M059J (cell line): ENCODE results near the gene NOTCH4. TPM values are rescaled to one million over a fixed set of nuclear protein-coding genes. Genes with fewer than 3 reads are reported as not detected.
A peak's percentile ranks its signal among the peaks of the same experiment; 100 is the strongest.
"Not testable (repeated sequence)": the region's sequence is repeated elsewhere in the genome, so short reads cannot be mapped to it uniquely, and the experiment has no call there.

Experiments
- DNase-seq: peaks from one replicate; pipeline ENCODE4 v3.0.0-alpha.2; 2012; ENCODE audit warnings: low read depth
- total RNA-seq: library from RNA; depleted of rRNA; stranded (reverse); fragments of >200 nt; shearing (Covaris generic); gene quantifications from 2 replicates; pipeline ENCODE4 v1.2.3, GENCODE V29; 2014

Gene NOTCH4
- total RNA-seq, 1 experiment from 2014 or later: 2.2 TPM

- no peak for DNase-seq
Observed at GRCh38 chr6:32194388-32194787, 29.5 kb downstream of the NOTCH4 start.

GRCh38 chr6:32193096-32193495 is 30.8 kb downstream of the NOTCH4 start:
- not testable (repeated sequence) for DNase-seq

GRCh38 chr6:32192608-32193039 is 31.2 kb downstream of the NOTCH4 start, which contains the start of gene GPSM3:
Gene GPSM3, minus strand, starts transcription at chr6:32192643. Its CDS starts 130 bp downstream, at chr6:32192513.
- peak; percentile 51 for DNase-seq

- no peak for DNase-seq
Observed at GRCh38 chr6:32191696-32192607, 31.9 kb downstream of the NOTCH4 start.

- DNase-seq: no peak
Observed at GRCh38 chr6:32190911-32191677, 32.8 kb downstream of the NOTCH4 start.

GRCh38 chr6:32190054-32190851 is 33.6 kb downstream of the NOTCH4 start, which contains the start of gene PBX2:
Gene PBX2, minus strand, starts transcription at chr6:32190202. Its CDS starts 287 bp downstream, at chr6:32189915.
- DNase-seq: peak; percentile 93

GRCh38 chr6:32189742-32190053 is 34.2 kb downstream of the NOTCH4 start:
- no peak for DNase-seq

GRCh38 chr6:32189069-32189741 is 34.7 kb downstream of the NOTCH4 start:
- DNase-seq: no peak

- DNase-seq: no peak
Observed at GRCh38 chr6:32188381-32189068, 35.3 kb downstream of the NOTCH4 start.

GRCh38 chr6:32187725-32188380 is 36.0 kb downstream of the NOTCH4 start:
- DNase-seq: not testable (repeated sequence)

GRCh38 chr6:32187009-32187709 is 36.7 kb downstream of the NOTCH4 start:
- DNase-seq: no peak

- not testable (repeated sequence) for DNase-seq
Observed at GRCh38 chr6:32186151-32186840, 37.6 kb downstream of the NOTCH4 start.

- DNase-seq: peak; percentile 81
Observed at GRCh38 chr6:32185681-32186131, 38.2 kb downstream of the NOTCH4 start.

- no peak for DNase-seq
Observed at GRCh38 chr6:32184084-32184640, 39.7 kb downstream of the NOTCH4 start, which contains the start of gene AGER. Gene AGER, minus strand, starts transcription at chr6:32184253. Its CDS starts 31 bp downstream, at chr6:32184222.

GRCh38 chr6:32183483-32184083 is 40.3 kb downstream of the NOTCH4 start:
- no peak for DNase-seq

GRCh38 chr6:32183030-32183429 is 40.8 kb downstream of the NOTCH4 start:
- DNase-seq: no peak

- no peak for DNase-seq
Observed at GRCh38 chr6:32182555-32182981, 41.3 kb downstream of the NOTCH4 start.
